ENCODE measurements around the gene RPL22.

The RPL22 gene

DNA sequence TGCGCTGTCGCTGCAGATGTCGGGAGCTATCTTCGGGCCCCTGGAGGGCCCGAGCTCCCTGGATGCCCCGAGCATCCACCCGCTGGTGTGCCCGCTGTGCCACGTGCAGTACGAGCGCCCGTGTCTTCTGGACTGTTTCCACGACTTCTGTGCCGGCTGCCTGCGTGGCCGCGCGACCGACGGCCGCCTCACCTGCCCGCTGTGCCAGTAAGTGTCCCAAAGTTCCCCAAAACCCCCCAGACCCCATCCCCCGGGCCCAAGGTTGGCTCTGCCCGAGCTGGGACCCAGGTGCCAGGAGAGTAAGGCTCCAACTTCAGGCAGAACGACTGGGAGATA lies 7.1 kb upstream of the RPL22 start:
- no peak for ATAC-seq
- TF ChIP-seq ZNF70 (CRISPR knock-in tag; IDR thresholded peaks at IDR 0.05) (no peak), ZNF565 (CRISPR knock-in tag; conservative IDR thresholded peaks at IDR 0.05; ENCODE audit: low read depth) (no peak), RARB (CRISPR knock-in tag; IDR thresholded peaks at IDR 0.05) (no peak), ARNTL (CRISPR knock-in tag; IDR thresholded peaks at IDR 0.05; ENCODE audit: borderline replicate concordance, low read depth) (no peak), PPARA (CRISPR knock-in tag; IDR thresholded peaks at IDR 0.05; ENCODE audit: borderline replicate concordance) (no peak), GLIS3 (CRISPR knock-in tag; IDR thresholded peaks at IDR 0.05) (no peak), BACH2 (CRISPR knock-in tag; IDR thresholded peaks at IDR 0.05; ENCODE audit: borderline replicate concordance) (no peak), ISL1 (CRISPR knock-in tag; IDR thresholded peaks at IDR 0.05) (no peak), TOX (CRISPR knock-in tag; IDR thresholded peaks at IDR 0.05; ENCODE audit: borderline replicate concordance) (no peak), CSDC2 (CRISPR knock-in tag; IDR thresholded peaks at IDR 0.05) (no peak), ZFP30 (CRISPR knock-in tag; IDR thresholded peaks at IDR 0.05) (no peak), ESRRG (CRISPR knock-in tag; IDR thresholded peaks at IDR 0.05) (no peak), TCF4 (CRISPR knock-in tag; IDR thresholded peaks at IDR 0.05; ENCODE audit: borderline replicate concordance) (no peak), POU6F1 (CRISPR knock-in tag; IDR thresholded peaks at IDR 0.05; ENCODE audit: borderline replicate concordance, low read depth) (no peak), OSR1 (CRISPR knock-in tag; IDR thresholded peaks at IDR 0.05) (no peak), CSRNP3 (CRISPR knock-in tag; IDR thresholded peaks at IDR 0.05) (no peak), ZNF8 (CRISPR knock-in tag; IDR thresholded peaks at IDR 0.05) (no peak)
- TF ChIP-seq, protein P1, sequence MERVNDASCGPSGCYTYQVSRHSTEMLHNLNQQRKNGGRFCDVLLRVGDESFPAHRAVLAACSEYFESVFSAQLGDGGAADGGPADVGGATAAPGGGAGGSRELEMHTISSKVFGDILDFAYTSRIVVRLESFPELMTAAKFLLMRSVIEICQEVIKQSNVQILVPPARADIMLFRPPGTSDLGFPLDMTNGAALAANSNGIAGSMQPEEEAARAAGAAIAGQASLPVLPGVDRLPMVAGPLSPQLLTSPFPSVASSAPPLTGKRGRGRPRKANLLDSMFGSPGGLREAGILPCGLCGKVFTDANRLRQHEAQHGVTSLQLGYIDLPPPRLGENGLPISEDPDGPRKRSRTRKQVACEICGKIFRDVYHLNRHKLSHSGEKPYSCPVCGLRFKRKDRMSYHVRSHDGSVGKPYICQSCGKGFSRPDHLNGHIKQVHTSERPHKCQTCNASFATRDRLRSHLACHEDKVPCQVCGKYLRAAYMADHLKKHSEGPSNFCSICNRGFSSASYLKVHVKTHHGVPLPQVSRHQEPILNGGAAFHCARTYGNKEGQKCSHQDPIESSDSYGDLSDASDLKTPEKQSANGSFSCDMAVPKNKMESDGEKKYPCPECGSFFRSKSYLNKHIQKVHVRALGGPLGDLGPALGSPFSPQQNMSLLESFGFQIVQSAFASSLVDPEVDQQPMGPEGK (CRISPR knock-in tag; IDR thresholded peaks at IDR 0.05; ENCODE audit: borderline replicate concordance), result no peak
- TF ChIP-seq, protein P2, sequence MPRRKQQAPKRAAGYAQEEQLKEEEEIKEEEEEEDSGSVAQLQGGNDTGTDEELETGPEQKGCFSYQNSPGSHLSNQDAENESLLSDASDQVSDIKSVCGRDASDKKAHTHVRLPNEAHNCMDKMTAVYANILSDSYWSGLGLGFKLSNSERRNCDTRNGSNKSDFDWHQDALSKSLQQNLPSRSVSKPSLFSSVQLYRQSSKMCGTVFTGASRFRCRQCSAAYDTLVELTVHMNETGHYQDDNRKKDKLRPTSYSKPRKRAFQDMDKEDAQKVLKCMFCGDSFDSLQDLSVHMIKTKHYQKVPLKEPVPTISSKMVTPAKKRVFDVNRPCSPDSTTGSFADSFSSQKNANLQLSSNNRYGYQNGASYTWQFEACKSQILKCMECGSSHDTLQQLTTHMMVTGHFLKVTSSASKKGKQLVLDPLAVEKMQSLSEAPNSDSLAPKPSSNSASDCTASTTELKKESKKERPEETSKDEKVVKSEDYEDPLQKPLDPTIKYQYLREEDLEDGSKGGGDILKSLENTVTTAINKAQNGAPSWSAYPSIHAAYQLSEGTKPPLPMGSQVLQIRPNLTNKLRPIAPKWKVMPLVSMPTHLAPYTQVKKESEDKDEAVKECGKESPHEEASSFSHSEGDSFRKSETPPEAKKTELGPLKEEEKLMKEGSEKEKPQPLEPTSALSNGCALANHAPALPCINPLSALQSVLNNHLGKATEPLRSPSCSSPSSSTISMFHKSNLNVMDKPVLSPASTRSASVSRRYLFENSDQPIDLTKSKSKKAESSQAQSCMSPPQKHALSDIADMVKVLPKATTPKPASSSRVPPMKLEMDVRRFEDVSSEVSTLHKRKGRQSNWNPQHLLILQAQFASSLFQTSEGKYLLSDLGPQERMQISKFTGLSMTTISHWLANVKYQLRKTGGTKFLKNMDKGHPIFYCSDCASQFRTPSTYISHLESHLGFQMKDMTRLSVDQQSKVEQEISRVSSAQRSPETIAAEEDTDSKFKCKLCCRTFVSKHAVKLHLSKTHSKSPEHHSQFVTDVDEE (CRISPR knock-in tag; IDR thresholded peaks at IDR 0.05), result no peak

- no peak for ATAC-seq
- TF ChIP-seq, protein P1 (CRISPR knock-in tag; IDR thresholded peaks at IDR 0.05; ENCODE audit: borderline replicate concordance), result no peak
- TF ChIP-seq TOX (CRISPR knock-in tag; IDR thresholded peaks at IDR 0.05; ENCODE audit: borderline replicate concordance) (no peak), ZC3H10 (CRISPR knock-in tag; IDR thresholded peaks at IDR 0.05) (no peak), ZFP3 (CRISPR knock-in tag; IDR thresholded peaks at IDR 0.05) (no peak), ZNF8 (CRISPR knock-in tag; IDR thresholded peaks at IDR 0.05) (no peak), TCF4 (CRISPR knock-in tag; IDR thresholded peaks at IDR 0.05; ENCODE audit: borderline replicate concordance) (no peak), GLIS3 (CRISPR knock-in tag; IDR thresholded peaks at IDR 0.05) (no peak), BACH2 (CRISPR knock-in tag; IDR thresholded peaks at IDR 0.05; ENCODE audit: borderline replicate concordance) (no peak), OSR1 (CRISPR knock-in tag; IDR thresholded peaks at IDR 0.05) (no peak), CSDC2 (CRISPR knock-in tag; IDR thresholded peaks at IDR 0.05) (no peak), CSRNP3 (CRISPR knock-in tag; IDR thresholded peaks at IDR 0.05) (no peak), RARB (CRISPR knock-in tag; IDR thresholded peaks at IDR 0.05) (no peak), ISL1 (CRISPR knock-in tag; IDR thresholded peaks at IDR 0.05) (no peak), ZFP30 (CRISPR knock-in tag; IDR thresholded peaks at IDR 0.05) (no peak), ESRRG (CRISPR knock-in tag; IDR thresholded peaks at IDR 0.05) (no peak), ZNF565 (CRISPR knock-in tag; conservative IDR thresholded peaks at IDR 0.05; ENCODE audit: low read depth) (no peak)
- TF ChIP-seq, protein P2 (CRISPR knock-in tag; IDR thresholded peaks at IDR 0.05), result no peak
- TF ChIP-seq, protein P3, sequence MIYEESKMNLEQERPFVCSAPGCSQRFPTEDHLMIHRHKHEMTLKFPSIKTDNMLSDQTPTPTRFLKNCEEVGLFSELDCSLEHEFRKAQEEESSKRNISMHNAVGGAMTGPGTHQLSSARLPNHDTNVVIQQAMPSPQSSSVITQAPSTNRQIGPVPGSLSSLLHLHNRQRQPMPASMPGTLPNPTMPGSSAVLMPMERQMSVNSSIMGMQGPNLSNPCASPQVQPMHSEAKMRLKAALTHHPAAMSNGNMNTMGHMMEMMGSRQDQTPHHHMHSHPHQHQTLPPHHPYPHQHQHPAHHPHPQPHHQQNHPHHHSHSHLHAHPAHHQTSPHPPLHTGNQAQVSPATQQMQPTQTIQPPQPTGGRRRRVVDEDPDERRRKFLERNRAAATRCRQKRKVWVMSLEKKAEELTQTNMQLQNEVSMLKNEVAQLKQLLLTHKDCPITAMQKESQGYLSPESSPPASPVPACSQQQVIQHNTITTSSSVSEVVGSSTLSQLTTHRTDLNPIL (CRISPR knock-in tag; IDR thresholded peaks at IDR 0.05; ENCODE audit: low read depth), result no peak
These were observed 6.6 kb upstream of the RPL22 start, which contains the start of gene RNF207 for GRCh38 chr1:6205849-6206519. RNF207 (plus strand) TSS chr1:6206119; CDS start chr1:6206536, 417 bp downstream.
